ENCODE results near the gene COQ5.
"Not testable (repeated sequence)": the region's sequence is repeated elsewhere in the genome, so short reads cannot be mapped to it uniquely, and the experiment has no call there.

The COQ5 gene, protein sequence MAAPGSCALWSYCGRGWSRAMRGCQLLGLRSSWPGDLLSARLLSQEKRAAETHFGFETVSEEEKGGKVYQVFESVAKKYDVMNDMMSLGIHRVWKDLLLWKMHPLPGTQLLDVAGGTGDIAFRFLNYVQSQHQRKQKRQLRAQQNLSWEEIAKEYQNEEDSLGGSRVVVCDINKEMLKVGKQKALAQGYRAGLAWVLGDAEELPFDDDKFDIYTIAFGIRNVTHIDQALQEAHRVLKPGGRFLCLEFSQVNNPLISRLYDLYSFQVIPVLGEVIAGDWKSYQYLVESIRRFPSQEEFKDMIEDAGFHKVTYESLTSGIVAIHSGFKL

DNA sequence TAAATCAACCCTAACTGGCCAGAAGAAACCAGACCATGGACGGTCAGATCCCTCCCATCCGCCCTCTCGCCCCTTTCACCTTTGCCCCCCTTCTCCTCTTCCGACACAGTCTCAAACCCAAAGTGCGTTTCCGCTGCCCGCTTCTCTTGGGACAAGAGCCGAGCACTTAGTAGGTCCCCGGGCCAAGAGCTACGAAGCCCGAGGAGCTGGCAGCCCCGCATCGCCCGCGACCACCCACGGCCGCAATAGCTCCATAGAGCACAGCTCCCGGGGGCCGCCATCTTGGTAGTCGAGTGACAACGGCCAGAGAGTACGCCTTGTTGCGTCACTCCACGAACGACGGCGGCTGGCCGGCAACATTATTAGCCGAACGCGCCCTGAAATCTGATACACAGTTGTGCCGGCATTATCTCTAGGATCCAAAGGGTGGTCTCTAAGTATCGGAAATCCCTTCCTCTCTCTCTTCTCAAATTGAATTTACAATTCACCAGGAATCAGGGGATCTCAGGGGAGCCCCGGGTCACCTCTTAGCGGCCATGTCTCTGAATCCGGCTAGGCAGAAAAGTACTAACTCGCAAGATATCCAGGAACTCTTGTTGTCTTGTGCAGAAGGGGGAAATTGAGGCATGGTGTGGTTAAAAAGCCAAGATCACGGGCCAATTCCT lies at the start of gene COQ5:
TSS of gene COQ5 (minus strand) at position 298 of the 665 bp plus-strand sequence. CDS start at position 281, 17 bp downstream.
- peak; percentile 88 for DNase-seq

DNA sequence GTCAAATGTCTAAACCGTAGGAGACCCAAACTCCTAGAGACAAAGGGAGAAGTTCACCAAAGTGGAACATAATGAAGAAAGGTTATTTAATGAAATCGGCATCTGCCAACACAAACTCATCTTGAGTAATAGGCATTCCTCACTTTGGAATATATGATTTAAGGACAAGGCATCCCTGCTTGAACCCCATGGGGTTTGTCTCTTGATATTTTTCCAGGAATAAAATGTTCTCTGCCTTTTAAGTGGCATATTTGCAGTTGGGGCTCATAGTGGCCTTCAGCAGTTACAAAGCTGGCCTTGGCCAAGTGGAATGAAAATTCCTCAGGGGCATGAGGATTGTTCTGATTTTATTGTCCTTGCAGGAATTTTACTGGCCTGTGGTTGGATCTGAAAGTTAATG lies 45.1 kb upstream of the COQ5 start:
- no peak for DNase-seq

DNA sequence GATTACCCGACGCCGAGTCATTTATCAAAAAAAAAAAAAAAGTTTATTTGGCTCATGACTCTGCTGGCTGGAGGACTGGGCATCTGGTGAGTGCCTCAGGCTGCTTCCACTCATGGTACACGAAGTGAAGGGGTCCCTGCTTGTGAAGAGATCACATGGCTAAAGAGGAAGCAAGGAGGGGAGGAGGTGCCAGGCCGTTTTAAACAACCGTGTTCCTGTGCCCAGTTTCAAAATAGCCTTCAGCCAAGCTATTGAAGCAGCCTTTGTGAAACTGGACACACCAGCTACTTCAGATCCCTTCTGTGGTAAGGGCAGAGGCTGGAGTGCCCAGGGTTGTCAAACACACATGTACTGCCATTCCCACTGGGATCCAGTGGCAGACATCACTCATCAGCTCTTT lies 44.6 kb upstream of the COQ5 start:
- DNase-seq, result no peak

DNA sequence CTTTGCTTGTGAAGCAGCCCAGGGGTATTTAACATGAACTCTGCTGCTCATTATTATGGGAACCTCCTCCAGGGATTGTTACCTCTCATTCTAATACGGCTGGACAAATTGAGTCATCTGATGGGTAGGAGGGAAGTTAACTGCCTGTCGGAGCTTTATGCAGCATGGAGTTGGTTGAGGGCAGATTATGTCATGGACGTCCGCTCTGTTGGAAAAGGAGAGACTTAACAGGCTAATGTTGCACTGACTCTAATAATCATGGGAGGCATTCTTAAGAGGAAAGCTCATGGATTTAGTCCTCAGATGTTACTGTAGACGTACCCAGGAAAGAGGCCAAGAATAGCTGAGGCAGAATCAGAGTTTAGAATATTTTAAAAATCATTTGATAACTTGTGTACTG lies 42.3 kb upstream of the COQ5 start:
- no peak for DNase-seq

DNA sequence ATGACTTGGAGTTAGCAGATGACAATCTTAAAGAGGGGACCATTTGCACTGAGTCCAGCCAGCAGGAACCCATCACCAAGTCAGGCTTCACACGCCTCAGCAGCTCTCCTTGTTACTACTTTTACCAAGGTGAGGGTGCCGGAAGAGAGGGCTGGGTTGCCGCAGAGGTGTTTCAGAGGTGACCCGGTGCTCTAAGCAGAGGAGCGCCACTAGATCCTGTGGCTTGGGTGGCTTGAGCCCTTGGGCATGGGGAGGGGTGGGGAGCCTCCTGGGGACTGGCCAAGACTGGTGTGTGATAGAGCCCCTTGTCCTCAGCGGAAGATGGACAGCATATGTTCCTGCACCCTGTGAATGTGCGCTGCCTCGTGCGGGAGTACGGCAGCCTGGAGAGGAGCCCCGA lies 34.5 kb upstream of the COQ5 start:
- no peak for DNase-seq

DNA sequence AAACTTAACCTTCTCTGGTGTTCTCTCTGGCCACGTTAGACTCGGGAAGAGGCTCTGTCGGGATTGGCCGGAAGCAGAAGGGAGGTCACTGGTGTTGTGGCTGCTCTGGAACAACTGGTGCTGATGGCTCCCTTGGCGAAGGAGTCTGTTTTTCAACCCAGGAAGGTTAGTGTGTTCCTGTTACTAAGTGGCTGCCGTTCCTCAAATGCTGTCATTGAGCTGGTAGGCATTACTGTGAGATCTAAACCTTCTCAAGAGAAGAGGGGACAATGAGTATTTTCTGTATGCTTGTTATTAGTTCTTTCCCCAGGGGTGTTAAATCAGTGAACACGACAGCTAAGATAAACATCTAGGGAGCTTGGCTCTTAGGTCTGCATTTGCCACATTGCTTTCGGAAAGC lies 33.9 kb upstream of the COQ5 start:
- no peak for DNase-seq

DNA sequence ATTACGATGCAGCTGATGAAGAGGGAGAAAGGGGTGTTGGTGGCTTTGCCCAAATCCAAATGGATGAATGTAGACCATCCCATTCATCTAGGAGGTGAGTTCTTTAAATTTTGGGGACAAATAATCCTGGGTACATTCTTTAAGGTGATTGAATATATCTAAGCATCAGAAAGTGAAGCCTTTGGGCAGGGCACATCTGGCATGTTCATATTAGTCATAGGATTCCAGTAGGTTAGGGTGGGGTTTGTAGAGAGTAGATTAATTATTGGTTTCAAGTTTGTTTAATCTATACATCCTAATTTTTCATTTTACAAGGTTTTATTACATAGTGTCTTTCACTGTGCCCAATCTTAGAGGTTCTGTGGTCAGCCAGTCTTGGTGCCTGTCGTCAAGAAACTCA lies 28.6 kb upstream of the COQ5 start:
- DNase-seq, result no peak

DNA sequence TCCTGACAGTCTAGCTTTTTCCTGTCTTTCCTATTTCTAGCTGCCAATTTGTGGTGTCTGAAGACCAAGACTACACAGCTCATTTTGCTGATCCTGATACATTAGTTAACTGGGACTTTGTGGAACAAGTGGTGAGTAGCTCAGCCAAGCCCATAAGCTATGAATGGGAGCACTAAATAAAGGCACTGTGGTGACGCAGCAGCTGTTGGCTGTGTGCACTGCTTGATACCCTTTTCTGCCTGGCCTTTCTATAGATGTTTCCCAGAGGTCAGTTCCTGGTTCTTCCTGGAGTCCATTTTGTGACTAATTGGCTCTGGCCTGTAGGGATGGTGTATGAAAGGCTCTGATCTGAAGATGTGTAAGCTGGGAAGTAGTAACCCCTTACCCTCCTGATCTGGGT lies 25.7 kb upstream of the COQ5 start:
- DNase-seq, result no peak

DNA sequence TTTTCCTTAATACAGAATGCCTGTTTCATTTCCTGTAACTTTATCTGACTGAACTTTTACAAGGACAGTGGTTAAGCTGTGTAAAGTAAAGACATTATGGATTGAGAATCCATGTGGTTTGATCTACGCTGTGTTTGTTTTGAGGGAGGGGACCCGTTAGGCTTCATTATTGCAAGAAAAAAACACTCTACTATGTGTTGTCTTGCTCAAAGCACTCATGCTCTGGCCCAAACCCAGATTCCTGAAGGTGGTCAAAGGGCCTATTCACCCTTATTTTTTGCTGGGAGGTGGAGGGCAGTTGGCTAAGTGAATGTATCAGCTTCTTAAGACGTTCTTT lies 17.1 kb upstream of the COQ5 start:
- DNase-seq, result no peak

DNA sequence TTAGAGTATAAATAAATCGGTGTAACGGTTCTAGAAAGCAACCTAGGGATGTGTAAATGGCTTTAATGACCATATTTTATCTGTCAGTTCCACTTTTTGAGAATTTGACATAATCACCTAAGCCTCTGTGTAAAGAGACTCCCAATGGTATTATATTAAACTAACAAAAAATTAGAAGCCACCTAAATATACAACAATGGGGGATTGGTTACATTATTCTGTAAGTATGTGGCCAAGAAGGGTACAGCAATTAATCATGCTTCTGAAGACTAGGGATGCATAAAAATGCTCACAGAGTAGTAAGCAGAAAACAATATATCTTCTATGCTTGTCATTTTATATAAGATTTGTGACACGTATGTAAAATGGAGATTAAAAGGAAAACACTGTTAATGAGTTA lies 15.7 kb upstream of the COQ5 start:
- no peak for DNase-seq

DNA sequence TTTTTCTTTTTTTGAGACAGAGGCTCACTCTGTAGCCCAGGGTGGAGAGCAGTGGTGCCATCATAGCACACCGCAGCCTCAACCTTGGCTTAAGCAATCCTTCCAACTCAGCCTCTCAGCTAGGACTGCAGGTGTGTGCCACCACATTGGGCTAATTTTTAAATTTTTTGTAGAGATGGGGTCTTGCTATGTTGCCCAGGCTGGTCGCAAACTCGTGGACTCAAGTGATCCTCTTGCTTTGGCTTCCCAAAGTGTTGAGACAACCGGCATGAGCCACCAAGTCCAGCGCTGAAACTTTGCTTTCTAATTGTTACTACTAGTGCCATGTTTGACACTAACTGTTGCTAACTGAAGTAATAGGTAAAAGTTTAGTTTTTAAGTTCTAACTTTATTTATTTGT lies 13.2 kb upstream of the COQ5 start:
- no peak for DNase-seq

DNA sequence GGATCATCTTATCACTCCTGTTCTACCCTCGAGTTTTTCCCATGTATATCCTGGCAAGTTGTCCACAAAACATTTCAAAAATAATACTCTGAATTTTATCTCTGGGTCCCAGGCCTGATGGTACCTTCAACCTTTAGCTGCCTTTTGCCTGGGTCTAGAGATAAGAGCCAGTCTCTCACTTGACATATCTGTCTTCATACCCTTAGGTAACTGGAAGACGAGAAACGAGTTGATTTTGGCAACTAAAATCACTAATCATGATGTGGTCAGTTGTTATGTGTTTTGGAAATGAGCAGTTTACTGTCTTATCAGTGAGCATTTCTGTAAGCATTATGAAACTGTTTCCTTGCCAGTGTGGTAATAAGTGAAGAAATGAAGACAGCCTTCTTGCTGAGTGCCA lies 11.5 kb upstream of the COQ5 start:
- peak; percentile 48 for DNase-seq

DNA sequence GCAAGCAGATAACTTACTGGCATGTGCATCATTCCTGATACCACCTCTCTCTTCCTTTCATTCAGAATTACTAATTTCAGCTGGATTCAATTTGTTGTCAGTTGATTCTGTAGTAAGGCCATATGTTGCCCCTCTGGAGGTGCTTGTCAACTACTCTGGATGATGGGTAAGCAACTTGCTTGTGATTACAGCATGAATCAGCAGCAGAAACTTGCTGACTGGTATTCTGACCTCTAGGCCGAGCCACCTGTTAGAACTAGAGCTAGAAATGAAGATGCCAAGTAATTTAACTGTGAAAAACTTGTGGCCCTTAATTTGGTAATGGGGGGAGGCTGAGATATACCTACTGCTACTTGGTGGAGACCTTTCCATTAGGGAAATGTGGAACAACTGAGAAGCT lies 10.3 kb upstream of the COQ5 start:
- peak; percentile 71 for DNase-seq

DNA sequence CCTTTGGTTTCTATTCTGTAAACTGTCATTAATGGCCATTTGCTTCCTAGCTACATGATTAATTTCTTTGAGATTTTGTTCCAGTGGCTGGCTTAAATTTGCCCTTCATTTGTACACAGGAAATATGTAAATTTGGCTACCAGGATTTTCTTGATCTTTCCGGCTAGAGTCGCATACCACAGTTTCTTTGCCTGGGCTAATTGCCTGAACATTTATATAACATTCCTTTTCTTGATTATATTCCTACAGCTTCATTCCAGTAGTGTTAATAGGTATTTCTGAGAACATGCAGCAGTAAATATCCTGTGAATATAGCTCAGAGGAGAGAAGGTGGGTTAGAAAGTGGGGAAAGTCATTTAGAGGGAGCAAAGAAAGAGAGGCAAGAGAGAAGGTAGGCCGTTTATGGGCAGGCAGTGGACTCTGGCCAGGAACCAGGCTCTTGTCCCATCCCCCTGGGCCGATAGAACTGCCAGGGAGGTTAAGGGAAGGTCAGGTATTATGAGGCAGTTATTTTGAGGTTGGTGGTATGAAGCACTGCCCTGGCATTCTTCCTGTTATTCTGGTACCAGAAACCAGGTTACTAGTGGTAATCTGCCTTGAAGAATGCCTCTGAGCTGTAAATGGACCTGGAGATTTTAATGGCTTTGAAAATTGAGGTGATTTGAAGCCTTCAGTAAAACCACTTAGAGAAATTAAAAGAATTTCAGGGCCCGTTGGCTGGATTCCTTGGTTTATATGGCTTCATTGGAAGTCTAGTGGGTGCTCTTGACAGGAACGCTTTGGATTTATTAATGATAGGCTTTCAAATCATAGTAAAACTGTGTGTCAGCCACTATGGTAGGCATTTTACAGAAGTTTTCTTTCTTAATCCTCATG lies 9.6 kb upstream of the COQ5 start:
- peak; percentile 23 for DNase-seq

DNA sequence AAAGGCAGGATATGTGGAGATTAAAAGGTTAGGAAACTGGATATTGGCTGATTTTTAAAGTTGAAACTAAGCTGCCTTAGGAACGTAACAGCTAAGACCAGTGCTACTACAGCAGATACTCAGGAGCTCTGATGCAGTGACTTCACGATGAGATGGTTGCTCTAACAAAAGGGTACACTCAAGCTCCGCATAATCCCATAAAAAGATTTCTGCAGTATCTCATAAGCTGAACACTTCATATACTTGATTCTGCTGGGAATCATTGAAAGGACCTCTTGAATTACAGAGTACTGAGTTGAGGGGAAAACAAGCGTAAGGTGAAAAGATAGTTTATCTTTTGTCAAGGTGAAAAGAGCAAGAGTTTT lies 8.9 kb upstream of the COQ5 start:
- no peak for DNase-seq

DNA sequence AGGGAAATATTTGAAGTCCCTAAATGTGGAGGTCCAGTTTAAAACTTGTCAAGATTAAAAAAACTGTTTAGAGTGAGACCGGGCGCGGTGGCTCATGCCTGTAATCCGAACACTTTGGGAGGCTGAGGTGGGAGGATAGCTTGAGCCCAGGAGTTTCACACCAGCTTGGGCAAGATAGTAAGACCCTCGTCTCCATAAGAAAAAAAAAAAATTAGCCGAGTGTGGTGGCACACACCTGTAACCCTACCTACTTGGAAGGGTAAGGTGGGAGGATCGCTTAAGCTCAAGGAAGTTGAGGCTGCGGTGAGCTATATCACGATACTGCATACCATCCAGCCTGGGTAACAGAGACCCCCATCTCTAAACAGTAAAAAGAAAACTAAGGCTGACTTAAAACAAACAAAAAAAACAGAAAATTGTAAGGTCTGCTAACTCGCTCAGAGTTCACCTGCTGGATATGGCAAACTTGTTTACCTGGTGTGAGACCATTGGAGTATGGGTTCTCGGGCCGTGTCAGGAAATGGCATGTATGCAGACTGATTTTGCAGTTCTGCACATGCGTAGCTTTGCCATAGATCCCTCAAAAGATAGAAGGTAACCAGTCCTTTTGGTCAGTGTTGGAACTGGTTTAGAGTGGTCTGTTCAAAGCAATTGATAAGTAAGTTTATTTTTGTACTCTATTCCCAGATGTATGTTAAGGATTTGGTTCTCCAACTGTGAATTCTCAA lies 7.3 kb upstream of the COQ5 start:
- DNase-seq, result peak; percentile 47

DNA sequence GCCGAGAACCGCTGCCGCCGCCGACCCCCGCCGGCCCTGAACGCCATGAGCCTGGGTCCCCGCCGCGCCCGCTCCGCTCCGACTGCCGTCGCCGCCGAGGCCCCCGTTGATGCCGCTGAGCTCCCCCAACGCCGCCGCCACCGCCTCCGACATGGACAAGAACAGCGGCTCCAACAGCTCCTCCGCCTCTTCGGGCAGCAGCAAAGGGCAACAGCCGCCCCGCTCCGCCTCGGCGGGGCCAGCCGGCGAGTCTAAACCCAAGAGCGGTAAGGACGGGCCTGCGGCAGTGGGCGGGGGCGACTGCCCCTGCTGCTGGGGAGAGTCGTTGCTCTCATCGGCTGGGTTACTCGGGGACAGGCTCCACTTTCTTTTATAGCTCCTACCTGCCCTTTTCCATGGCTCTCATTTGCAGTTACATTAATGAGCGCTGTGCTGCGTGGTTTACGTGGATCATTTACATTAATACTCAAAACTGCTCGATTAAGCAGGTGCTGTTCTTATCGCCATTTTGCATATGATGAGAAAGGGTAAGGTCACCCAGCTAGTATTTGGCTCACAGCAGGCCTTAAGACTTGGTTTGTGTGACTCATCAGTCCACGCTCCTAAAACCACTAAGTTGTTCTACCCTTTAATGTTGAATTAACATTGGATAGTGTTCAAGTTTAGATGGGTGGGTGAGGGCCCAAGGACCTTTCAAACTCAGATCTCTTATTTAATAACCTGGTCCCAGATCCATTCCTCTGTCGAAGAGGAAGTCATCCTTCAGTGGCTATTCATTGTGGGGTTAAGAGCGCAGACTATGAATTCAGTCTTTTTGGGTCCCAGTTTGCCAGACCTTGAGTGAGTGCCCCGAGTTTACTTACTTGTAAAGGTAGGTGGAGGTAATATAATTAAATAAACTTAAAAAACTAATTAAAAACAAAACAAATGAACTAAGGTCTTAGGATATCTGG lies 6.0 kb upstream of the COQ5 start:
- peak; percentile 56 for DNase-seq

DNA sequence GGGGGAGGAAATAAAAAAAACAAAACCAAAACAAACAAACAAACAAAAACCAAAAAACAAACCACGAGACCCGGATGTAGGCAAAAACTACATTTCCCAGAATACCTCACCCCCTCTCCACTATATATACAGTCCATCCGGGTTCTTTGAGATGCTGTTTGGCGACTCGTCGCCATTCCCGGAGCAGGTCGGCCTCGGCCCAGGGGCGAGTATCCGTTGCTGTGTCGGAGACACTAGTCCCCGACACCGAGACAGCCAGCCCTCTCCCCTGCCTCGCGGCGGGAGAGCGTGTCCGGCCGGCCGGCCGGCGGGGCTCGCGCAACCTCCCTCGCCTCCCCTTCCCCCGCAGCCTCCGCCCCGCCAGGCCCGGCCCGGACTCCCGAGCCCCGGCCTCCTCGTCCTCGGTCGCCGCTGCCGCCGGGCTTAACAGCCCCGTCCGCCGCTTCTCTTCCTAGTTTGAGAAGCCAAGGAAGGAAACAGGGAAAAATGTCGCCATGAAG lies 5.3 kb upstream of the COQ5 start, which contains the start of gene RNF10:
TSS of gene RNF10 (plus strand) at position 154 of the 500 bp plus-strand sequence. CDS start 456 bp downstream, outside the sequence.
- DNase-seq, result peak; percentile 92

DNA sequence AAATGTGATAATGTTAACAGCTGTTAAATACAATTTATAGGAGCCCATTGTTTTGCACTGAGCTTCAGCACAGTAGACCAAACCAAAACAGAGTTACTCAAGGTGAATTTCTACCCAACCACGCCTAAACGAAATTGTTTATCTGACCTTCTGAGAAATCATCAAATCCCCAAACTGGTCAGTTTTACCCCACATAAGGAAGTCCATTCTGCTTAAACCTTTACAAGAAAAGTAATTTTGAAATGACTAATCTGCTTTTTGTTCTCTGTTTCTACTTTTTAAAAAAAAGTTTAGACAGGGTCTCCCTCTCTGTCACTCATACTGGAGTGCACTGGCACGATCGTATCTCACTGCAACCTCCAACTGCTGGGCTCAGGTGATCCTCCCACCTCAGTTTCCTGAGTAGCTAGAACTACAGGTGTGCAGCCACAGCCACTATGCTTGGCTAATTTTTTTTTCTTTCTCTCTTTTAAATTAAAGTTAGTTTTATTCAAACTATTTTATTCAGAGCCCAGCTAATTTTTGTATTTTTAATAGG lies 3.8 kb upstream of the COQ5 start:
- no peak for DNase-seq

DNA sequence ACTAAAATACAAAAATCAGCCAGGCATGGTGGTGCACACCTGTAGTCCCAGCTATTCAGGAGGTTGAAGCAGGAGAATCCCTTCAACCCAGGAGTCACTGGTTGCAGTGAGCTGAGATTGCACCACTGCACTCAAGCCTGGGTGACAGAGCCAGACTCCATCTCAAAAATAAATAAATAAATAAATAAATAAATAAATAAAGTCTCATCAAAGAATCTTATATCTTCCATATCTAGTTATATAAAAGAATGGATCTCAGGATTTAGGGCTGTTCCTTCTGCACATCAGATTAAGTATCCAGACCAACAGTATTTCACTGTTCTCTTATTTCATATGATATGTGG lies 1.4 kb upstream of the COQ5 start:
- DNase-seq, result not testable (repeated sequence)

DNA sequence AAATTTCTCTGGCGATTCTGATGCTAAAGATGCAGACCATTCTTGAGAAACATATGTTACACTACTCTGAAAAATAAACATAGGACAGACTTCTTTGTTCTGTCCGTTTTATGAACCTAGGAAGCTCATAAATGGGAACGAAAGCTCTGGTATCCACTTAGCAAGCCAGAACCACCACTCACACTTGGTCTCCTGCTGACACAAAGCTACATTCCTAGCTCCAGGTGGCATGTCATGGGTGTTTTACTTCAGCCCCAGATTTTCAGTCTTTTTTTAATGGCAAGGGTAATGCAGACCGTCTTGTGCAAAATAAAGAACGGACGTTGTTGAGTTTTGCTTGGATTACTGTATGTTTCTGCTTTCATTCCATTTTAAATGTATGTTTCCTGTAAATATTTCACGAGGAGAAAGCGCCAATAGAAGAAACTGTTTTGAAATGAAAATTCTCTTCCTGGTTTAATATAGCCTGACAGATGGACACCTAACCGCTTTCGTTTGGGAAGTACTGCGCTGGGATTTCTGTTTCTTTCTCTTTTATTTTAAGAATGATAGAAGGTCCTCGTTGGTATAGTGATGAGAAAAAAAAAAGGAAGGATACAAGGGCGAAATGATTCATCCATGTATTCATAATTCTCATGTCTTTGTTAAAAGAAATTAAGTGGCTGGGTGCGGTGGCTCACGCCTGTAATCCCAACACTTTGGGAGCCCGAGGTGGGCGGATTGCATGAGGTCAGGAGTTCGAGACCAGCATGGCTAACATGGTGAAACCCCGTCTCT lies 871 bp upstream of the COQ5 start:
- no peak for DNase-seq

Data from activated CD4-positive, alpha-beta T cell treated with anti-CD3 and anti-CD28 coated beads, Interleukin-2, amount 50 U/mL, for 16 hours (primary cell).